ENCODE data around the gene ACAN. TPM values are rescaled to one million over a fixed set of nuclear protein-coding genes. Genes with fewer than 3 reads are reported as not detected.

The ACAN gene
- total RNA-seq, 1 donor from 2014 or later = 0.13 TPM

- H3K4me1 Mint-ChIP-seq = peaks cover 5% of the 10 kb centered on the region
- no peaks in the 10 kb centered on the region for H3K9me3 Mint-ChIP-seq
- DNase-seq (ENCODE audit: low spot score in 2 of 2, unreplicated experiment in 2 of 2) = no peak
- H3K27me3 Mint-ChIP-seq (ENCODE audit: low read depth) = peaks cover 80% of the 10 kb centered on the region
- no peak overlapping the region for H3K27ac Mint-ChIP-seq
- H3K4me3 Mint-ChIP-seq = no peak overlapping the region
- H3K36me3 Mint-ChIP-seq = no peaks in the 10 kb centered on the region
- TF ChIP-seq CTCF (IDR thresholded peaks at IDR 0.05; ENCODE audit: unreplicated experiment) = no peak
Measured at GRCh38 chr15:88805031-88805780, 2.0 kb downstream of the ACAN start.

- Mint-ChIP-seq H3K4me3 (no peak overlapping the region), H3K9me3 (no peaks in the 10 kb centered on the region), H3K36me3 (no peaks in the 10 kb centered on the region), H3K4me1 (no peaks in the 10 kb centered on the region), H3K27me3 (ENCODE audit: low read depth) (peaks cover 32% of the 10 kb centered on the region), H3K27ac (no peak overlapping the region)
- no peak for TF ChIP-seq CTCF (IDR thresholded peaks at IDR 0.05; ENCODE audit: unreplicated experiment)
- DNase-seq (ENCODE audit: low spot score in 2 of 2, unreplicated experiment in 2 of 2) = no peak
Measured at GRCh38 chr15:88810446-88810845, 7.2 kb downstream of the ACAN start.

GRCh38 chr15:88812133-88812532 is 8.9 kb downstream of the ACAN start:
- H3K4me1 Mint-ChIP-seq = no peaks in the 10 kb centered on the region
- no peak overlapping the region for H3K27ac Mint-ChIP-seq
- no peaks in the 10 kb centered on the region for H3K9me3 Mint-ChIP-seq
- H3K4me3 Mint-ChIP-seq = no peak overlapping the region
- DNase-seq (ENCODE audit: low spot score in 2 of 2, unreplicated experiment in 2 of 2) = no peak
- TF ChIP-seq CTCF (IDR thresholded peaks at IDR 0.05; ENCODE audit: unreplicated experiment) = no peak
- no peaks in the 10 kb centered on the region for H3K36me3 Mint-ChIP-seq
- peaks cover 22% of the 10 kb centered on the region for H3K27me3 Mint-ChIP-seq (ENCODE audit: low read depth)

GRCh38 chr15:88813960-88814359 is 10.7 kb downstream of the ACAN start:
- TF ChIP-seq CTCF (IDR thresholded peaks at IDR 0.05; ENCODE audit: unreplicated experiment) = no peak
- Mint-ChIP-seq H3K4me1 (no peaks in the 10 kb centered on the region), H3K4me3 (no peak overlapping the region), H3K36me3 (no peaks in the 10 kb centered on the region), H3K9me3 (no peaks in the 10 kb centered on the region), H3K27ac (no peak overlapping the region), H3K27me3 (ENCODE audit: low read depth) (peaks cover 17% of the 10 kb centered on the region)
- DNase-seq (ENCODE audit: low spot score in 2 of 2, unreplicated experiment in 2 of 2) = no peak

GRCh38 chr15:88814393-88814792 is 11.2 kb downstream of the ACAN start:
- Mint-ChIP-seq H3K4me3 (no peak overlapping the region), H3K9me3 (no peaks in the 10 kb centered on the region), H3K4me1 (no peaks in the 10 kb centered on the region), H3K27ac (no peak overlapping the region), H3K36me3 (no peaks in the 10 kb centered on the region), H3K27me3 (ENCODE audit: low read depth) (peaks cover 21% of the 10 kb centered on the region)
- DNase-seq (ENCODE audit: low spot score in 2 of 2, unreplicated experiment in 2 of 2) = no peak
- TF ChIP-seq CTCF (IDR thresholded peaks at IDR 0.05; ENCODE audit: unreplicated experiment) = no peak
